NB4 (cell line): ENCODE results near the gene FNDC1.

Source experiments
- DNase-seq: peaks from one replicate; pipeline ENCODE4 v3.0.0; 2010; ENCODE audit warnings: low read depth
- H3K4me3 ChIP-seq: one replicate; pipeline ENCODE4 v1.5.1; 2011; ENCODE audit warnings: mild to moderate bottlenecking, low read depth, low read length, moderate library complexity
- CTCF ChIP-seq: IDR thresholded peaks from one replicate; pipeline ENCODE4 v1.5.1; 2012; ENCODE audit warnings: low read depth, low read length
- MAX ChIP-seq: IDR thresholded peaks from 2 replicates; pipeline ENCODE4 v1.6.1; 2011; ENCODE audit warnings: low read depth, low read length
- MYC ChIP-seq: IDR thresholded peaks from 2 replicates; pipeline ENCODE4 v1.6.1; 2011; ENCODE audit warnings: low read depth, low read length
- POLR2A ChIP-seq: IDR thresholded peaks from 2 replicates; pipeline ENCODE4 v1.6.1; 2011; ENCODE audit warnings: mild to moderate bottlenecking; ENCODE audit not compliant: insufficient read length; ENCODE audit errors: extremely low read depth

Gene FNDC1

GRCh38 chr6:159134701-159135364, 34.4 kb upstream of the FNDC1 start:
- H3K4me3 ChIP-seq = no peak overlapping the region
- TF ChIP-seq MAX (peak; percentile 50; the same call in 1 of the 2 replicates), CTCF (peak; percentile 98), POLR2A (no peak), MYC (0 out of 2 replicates have a peak, but pooled peaks have one; percentile 19)
- peak; percentile 81 for DNase-seq

- DNase-seq = no peak
- no peak overlapping the region for H3K4me3 ChIP-seq
- TF ChIP-seq MYC (no peak), CTCF (no peak), MAX (no peak), POLR2A (no peak)
Measured at GRCh38 chr6:159137676-159138075, 31.5 kb upstream of the FNDC1 start.

GRCh38 chr6:159142531-159142930, 26.7 kb upstream of the FNDC1 start:
- H3K4me3 ChIP-seq = no peak overlapping the region
- no peak for DNase-seq
- TF ChIP-seq MAX (no peak), POLR2A (no peak)

- no peak overlapping the region for H3K4me3 ChIP-seq
- TF ChIP-seq MAX = no peak
- no peak for TF ChIP-seq CTCF
- TF ChIP-seq MYC = no peak
- no peak for TF ChIP-seq POLR2A
Measured at GRCh38 chr6:159148641-159149040, 20.6 kb upstream of the FNDC1 start.

GRCh38 chr6:159149641-159150040, 19.6 kb upstream of the FNDC1 start:
- no peak for DNase-seq
- H3K4me3 ChIP-seq = no peak overlapping the region
- TF ChIP-seq CTCF (no peak), POLR2A (no peak), MAX (no peak), MYC (no peak)

More at GRCh38 chr6:159148641-159149040, 20.6 kb upstream of the FNDC1 start:
- no peak for DNase-seq

GRCh38 chr6:159151266-159151855, 17.8 kb upstream of the FNDC1 start:
- peak; percentile 72 for TF ChIP-seq MAX
- no peak for TF ChIP-seq POLR2A
- peak; percentile 92 for TF ChIP-seq CTCF
- TF ChIP-seq MYC = 0 out of 2 replicates have a peak, but pooled peaks have one; percentile 31
- peak; percentile 72 for DNase-seq
- H3K4me3 ChIP-seq = no peak overlapping the region
